ENCODE measurements around the gene RUNX1.

The RUNX1 gene

GRCh38 chr21:34775793-34776192 lies 273.3 kb downstream of the RUNX1 start:
- DNase-seq (ENCODE audit: low read depth) = no peak
- TF ChIP-seq POLR2A (IDR thresholded peaks at IDR 0.05; ENCODE audit: extremely low read depth, insufficient read length) = no peak
- no peak for TF ChIP-seq MYC (IDR thresholded peaks at IDR 0.05; ENCODE audit: low read depth, low read length)
- TF ChIP-seq MAX (IDR thresholded peaks at IDR 0.05; ENCODE audit: low read depth, low read length) = no peak
- TF ChIP-seq CTCF (IDR thresholded peaks at IDR 0.05; ENCODE audit: low read depth, low read length) = no peak

GRCh38 chr21:34774750-34775149 lies 274.4 kb downstream of the RUNX1 start:
- TF ChIP-seq POLR2A (IDR thresholded peaks at IDR 0.05; ENCODE audit: extremely low read depth, insufficient read length) = no peak
- no peak for TF ChIP-seq CTCF (IDR thresholded peaks at IDR 0.05; ENCODE audit: low read depth, low read length)
- TF ChIP-seq MYC (IDR thresholded peaks at IDR 0.05; ENCODE audit: low read depth, low read length) = no peak
- H3K4me3 ChIP-seq (ENCODE audit: low read depth, low read length) = no peak overlapping the region
- DNase-seq (ENCODE audit: low read depth) = no peak

More at GRCh38 chr21:34775793-34776192, 273.3 kb downstream of the RUNX1 start:
- H3K4me3 ChIP-seq (ENCODE audit: low read depth, low read length) = no peak overlapping the region

- DNase-seq (ENCODE audit: low read depth) = peak; percentile 74
- no peak overlapping the region for H3K4me3 ChIP-seq (ENCODE audit: low read depth, low read length)
- TF ChIP-seq MAX (IDR thresholded peaks at IDR 0.05; ENCODE audit: low read depth, low read length) = no peak
These were observed 277.5 kb downstream of the RUNX1 start for GRCh38 chr21:34771512-34772028.

GRCh38 chr21:34770576-34770975 lies 278.5 kb downstream of the RUNX1 start:
- no peak for DNase-seq (ENCODE audit: low read depth)
- no peak overlapping the region for H3K4me3 ChIP-seq (ENCODE audit: low read depth, low read length)
- no peak for TF ChIP-seq MYC (IDR thresholded peaks at IDR 0.05; ENCODE audit: low read depth, low read length)
- no peak for TF ChIP-seq MAX (IDR thresholded peaks at IDR 0.05; ENCODE audit: low read depth, low read length)
- TF ChIP-seq CTCF (IDR thresholded peaks at IDR 0.05; ENCODE audit: low read depth, low read length) = no peak
- TF ChIP-seq POLR2A (IDR thresholded peaks at IDR 0.05; ENCODE audit: extremely low read depth, insufficient read length) = no peak

GRCh38 chr21:34768326-34768725 lies 280.8 kb downstream of the RUNX1 start:
- TF ChIP-seq MAX (IDR thresholded peaks at IDR 0.05; ENCODE audit: low read depth, low read length) (no peak), MYC (IDR thresholded peaks at IDR 0.05; ENCODE audit: low read depth, low read length) (no peak), POLR2A (IDR thresholded peaks at IDR 0.05; ENCODE audit: extremely low read depth, insufficient read length) (no peak)
- DNase-seq (ENCODE audit: low read depth) = no peak
- H3K4me3 ChIP-seq (ENCODE audit: low read depth, low read length) = no peak overlapping the region

GRCh38 chr21:34766862-34767261 lies 282.2 kb downstream of the RUNX1 start:
- DNase-seq (ENCODE audit: low read depth) = no peak
- H3K4me3 ChIP-seq (ENCODE audit: low read depth, low read length) = no peak overlapping the region
- TF ChIP-seq MAX (IDR thresholded peaks at IDR 0.05; ENCODE audit: low read depth, low read length) (no peak), CTCF (IDR thresholded peaks at IDR 0.05; ENCODE audit: low read depth, low read length) (no peak), POLR2A (IDR thresholded peaks at IDR 0.05; ENCODE audit: extremely low read depth, insufficient read length) (no peak), MYC (IDR thresholded peaks at IDR 0.05; ENCODE audit: low read depth, low read length) (no peak)

GRCh38 chr21:34765619-34766018 lies 283.5 kb downstream of the RUNX1 start:
- TF ChIP-seq MYC (IDR thresholded peaks at IDR 0.05; ENCODE audit: low read depth, low read length) (no peak), MAX (IDR thresholded peaks at IDR 0.05; ENCODE audit: low read depth, low read length) (no peak), POLR2A (IDR thresholded peaks at IDR 0.05; ENCODE audit: extremely low read depth, insufficient read length) (no peak), CTCF (IDR thresholded peaks at IDR 0.05; ENCODE audit: low read depth, low read length) (no peak)
- no peak for DNase-seq (ENCODE audit: low read depth)
- no peak overlapping the region for H3K4me3 ChIP-seq (ENCODE audit: low read depth, low read length)
